HG03354 (cell line): Measurements from ENCODE around the gene SLC4A1AP.

Source experiments
- ATAC-seq: cut with Tn5 transposase; IDR thresholded peaks from one replicate; pipeline ENCODE4 v1.9.1; 2021; ENCODE audit warnings: mild to moderate bottlenecking; ENCODE audit not compliant: unreplicated experiment, poor library complexity, severe bottlenecking

The SLC4A1AP gene

GRCh38 chr2:27736031-27736889 lies 72.6 kb downstream of the SLC4A1AP start:
- ATAC-seq: no peak

- ATAC-seq: no peak
These were observed 73.2 kb downstream of the SLC4A1AP start for GRCh38 chr2:27736890-27737204.

GRCh38 chr2:27737676-27738348 lies 74.1 kb downstream of the SLC4A1AP start:
- ATAC-seq: no peak

- no peak for ATAC-seq
These were observed 74.8 kb downstream of the SLC4A1AP start for GRCh38 chr2:27738349-27739057.

- no peak for ATAC-seq
These were observed 75.3 kb downstream of the SLC4A1AP start for GRCh38 chr2:27739058-27739373.

GRCh38 chr2:27741673-27742072 lies 78.0 kb downstream of the SLC4A1AP start:
- ATAC-seq: no peak

GRCh38 chr2:27742571-27742970 lies 78.9 kb downstream of the SLC4A1AP start:
- no peak for ATAC-seq
